ENCODE results near the gene TMEM135. TPM values are rescaled to one million over a fixed set of nuclear protein-coding genes. Genes with fewer than 3 reads are reported as not detected.
A peak's percentile ranks its signal among the peaks of the same experiment; 100 is the strongest.

TMEM135 gene
- total RNA-seq, 1 experiment from 2014 or later: 70.3 TPM

GRCh38 chr11:87255589-87255988 lies 217.9 kb downstream of the TMEM135 start:
- H3K9me3 ChIP-seq (ENCODE audit: low read depth, low read length, poor library complexity, severe bottlenecking): no peaks in the 10 kb centered on the region
- no TSS peak for BruUV-seq (replicated peaks)
- no peak overlapping the region for H3K27ac ChIP-seq (ENCODE audit: low read depth, low read length, poor library complexity, severe bottlenecking)
- H3K4me3 ChIP-seq (ENCODE audit: low read depth, low read length, poor library complexity, severe bottlenecking): no peak overlapping the region
- H3K27me3 ChIP-seq (replicated peaks; ENCODE audit: insufficient read depth, low read depth, low read length, poor library complexity): no peaks in the 10 kb centered on the region
- peaks cover 32% of the 10 kb centered on the region for H3K4me1 ChIP-seq (ENCODE audit: insufficient read depth, low read length, poor library complexity, severe bottlenecking)
- POLR2A ChIA-PET (ENCODE audit: low non-redundant PET): interaction anchor here (0.6 kb wide), 1 partner anchor 19 kb away, joined by 4 read pairs; no protein-coding TSS in a partner anchor
- H3K36me3 ChIP-seq (ENCODE audit: insufficient read depth, low read length, poor library complexity, severe bottlenecking): peaks cover 4% of the 10 kb centered on the region
- intact Hi-C loops (cut with micrococcal nuclease; ENCODE audit: unreplicated experiment): no loop called here
- no peak for DNase-seq (ENCODE audit: low spot score)
- CTCF ChIA-PET: no interaction called here
- no peak for TF ChIP-seq CTCF (conservative IDR thresholded peaks at IDR 0.05; ENCODE audit: low read depth, low read length)
- TF ChIP-seq EZH2 (IDR thresholded peaks at IDR 0.05; ENCODE audit: borderline replicate concordance, low read depth, low read length, poor library complexity, severe bottlenecking): no peak

GRCh38 chr11:87256694-87257340 lies 219.1 kb downstream of the TMEM135 start:
- POLR2A ChIA-PET (ENCODE audit: low non-redundant PET): no interaction called here
- no peak for TF ChIP-seq EZH2 (IDR thresholded peaks at IDR 0.05; ENCODE audit: borderline replicate concordance, low read depth, low read length, poor library complexity, severe bottlenecking)
- no peak for TF ChIP-seq CTCF (conservative IDR thresholded peaks at IDR 0.05; ENCODE audit: low read depth, low read length)
- CTCF ChIA-PET: no interaction called here

GRCh38 chr11:87258171-87258833 lies 220.6 kb downstream of the TMEM135 start:
- ChIA-PET POLR2A (ENCODE audit: low non-redundant PET) (interaction anchor here (0.6 kb wide), 1 partner anchor 21 kb away, joined by 5 read pairs; no protein-coding TSS in a partner anchor), CTCF (no interaction called here)
- H3K4me3 ChIP-seq (ENCODE audit: low read depth, low read length, poor library complexity, severe bottlenecking): no peak overlapping the region
- no peaks in the 10 kb centered on the region for H3K9me3 ChIP-seq (ENCODE audit: low read depth, low read length, poor library complexity, severe bottlenecking)
- peak overlapping the region; percentile 55 for H3K27ac ChIP-seq (ENCODE audit: low read depth, low read length, poor library complexity, severe bottlenecking)
- peaks cover 50% of the 10 kb centered on the region for H3K4me1 ChIP-seq (ENCODE audit: insufficient read depth, low read length, poor library complexity, severe bottlenecking)
- DNase-seq (ENCODE audit: low spot score): no peak
- no peaks in the 10 kb centered on the region for H3K27me3 ChIP-seq (replicated peaks; ENCODE audit: insufficient read depth, low read depth, low read length, poor library complexity)
- intact Hi-C loops (cut with micrococcal nuclease; ENCODE audit: unreplicated experiment): no loop called here
- peaks cover 4% of the 10 kb centered on the region for H3K36me3 ChIP-seq (ENCODE audit: insufficient read depth, low read length, poor library complexity, severe bottlenecking)
- TF ChIP-seq CTCF (conservative IDR thresholded peaks at IDR 0.05; ENCODE audit: low read depth, low read length) (no peak), EZH2 (IDR thresholded peaks at IDR 0.05; ENCODE audit: borderline replicate concordance, low read depth, low read length, poor library complexity, severe bottlenecking) (no peak)
- BruUV-seq (replicated peaks): no TSS peak

More at GRCh38 chr11:87256694-87257340, 219.1 kb downstream of the TMEM135 start:
- Histone ChIP-seq H3K36me3 (ENCODE audit: insufficient read depth, low read length, poor library complexity, severe bottlenecking) (peaks cover 4% of the 10 kb centered on the region), H3K9me3 (ENCODE audit: low read depth, low read length, poor library complexity, severe bottlenecking) (no peaks in the 10 kb centered on the region), H3K27ac (ENCODE audit: low read depth, low read length, poor library complexity, severe bottlenecking) (no peak overlapping the region), H3K4me3 (ENCODE audit: low read depth, low read length, poor library complexity, severe bottlenecking) (no peak overlapping the region), H3K4me1 (ENCODE audit: insufficient read depth, low read length, poor library complexity, severe bottlenecking) (peaks cover 41% of the 10 kb centered on the region), H3K27me3 (replicated peaks; ENCODE audit: insufficient read depth, low read depth, low read length, poor library complexity) (no peaks in the 10 kb centered on the region)
- no peak for DNase-seq (ENCODE audit: low spot score)
- no TSS peak for BruUV-seq (replicated peaks)
- intact Hi-C loops (cut with micrococcal nuclease; ENCODE audit: unreplicated experiment): no loop called here
